Right forelimb (tissue), 1 donor: ENCODE measurements around the gene CEMIP2.

Experiments used
- DNase-seq: peaks from one replicate; pipeline ENCODE4 v3.0.0-alpha.2; 2018

Gene CEMIP2

GRCh38 chr9:71746023-71746757 lies 22.1 kb downstream of the CEMIP2 start:
- no peak for DNase-seq

- DNase-seq, result no peak
Observed at GRCh38 chr9:71744754-71745521, 23.4 kb downstream of the CEMIP2 start.

GRCh38 chr9:71743882-71744281 lies 24.4 kb downstream of the CEMIP2 start:
- no peak for DNase-seq

- no peak for DNase-seq
Observed at GRCh38 chr9:71743217-71743705, 25.1 kb downstream of the CEMIP2 start.

- DNase-seq, result no peak
Observed at GRCh38 chr9:71742703-71743102, 25.6 kb downstream of the CEMIP2 start.

GRCh38 chr9:71741926-71742648 lies 26.2 kb downstream of the CEMIP2 start:
- DNase-seq, result no peak

GRCh38 chr9:71740199-71740598 lies 28.1 kb downstream of the CEMIP2 start:
- no peak for DNase-seq

- no peak for DNase-seq
Observed at GRCh38 chr9:71737455-71737854, 30.9 kb downstream of the CEMIP2 start.

GRCh38 chr9:71736236-71736635 lies 32.1 kb downstream of the CEMIP2 start:
- DNase-seq, result no peak

- DNase-seq, result no peak
Observed at GRCh38 chr9:71734950-71735349, 33.4 kb downstream of the CEMIP2 start.

GRCh38 chr9:71733176-71733575 lies 35.1 kb downstream of the CEMIP2 start:
- no peak for DNase-seq

- no peak for DNase-seq
Observed at GRCh38 chr9:71729816-71730526, 38.3 kb downstream of the CEMIP2 start.

GRCh38 chr9:71726723-71727122 lies 41.6 kb downstream of the CEMIP2 start:
- no peak for DNase-seq

- no peak for DNase-seq
Observed at GRCh38 chr9:71725590-71726338, 42.5 kb downstream of the CEMIP2 start.

GRCh38 chr9:71721855-71722254 lies 46.5 kb downstream of the CEMIP2 start:
- no peak for DNase-seq

- no peak for DNase-seq
Observed at GRCh38 chr9:71719562-71719961, 48.8 kb downstream of the CEMIP2 start.

GRCh38 chr9:71719088-71719487 lies 49.2 kb downstream of the CEMIP2 start:
- DNase-seq, result no peak

GRCh38 chr9:71716138-71716909 lies 52.0 kb downstream of the CEMIP2 start:
- DNase-seq, result no peak

GRCh38 chr9:71710856-71711255 lies 57.5 kb downstream of the CEMIP2 start:
- DNase-seq, result no peak

- no peak for DNase-seq
Observed at GRCh38 chr9:71710201-71710600, 58.1 kb downstream of the CEMIP2 start.

GRCh38 chr9:71709384-71709783 lies 58.9 kb downstream of the CEMIP2 start:
- DNase-seq, result no peak
